ENCODE measurements around the gene BCL11B.

BCL11B gene

GRCh38 chr14:99120526-99121318, 151.3 kb downstream of the BCL11B start:
- ChIA-PET POLR2A (no interaction called here), CTCF (no interaction called here)
- TF ChIP-seq CTCF (IDR thresholded peaks at IDR 0.05; ENCODE audit: control extremely low read depth, extremely low read depth, low read depth, missing control alignments), result no peak
- DNase-seq (ENCODE audit: extremely low spot score), result no peak

- ChIA-PET CTCF (no interaction called here), POLR2A (no interaction called here)
- TF ChIP-seq CTCF (IDR thresholded peaks at IDR 0.05; ENCODE audit: control extremely low read depth, extremely low read depth, low read depth, missing control alignments), result no peak
- DNase-seq (ENCODE audit: extremely low spot score), result no peak
Observed at GRCh38 chr14:99119554-99120525, 152.2 kb downstream of the BCL11B start.

Measured in GM10248 (cell line).